KG1 (cell line): ENCODE data around the gene FAM124A.

Experiments used
- DNase-seq: peaks from one replicate; lab custom pipeline; 2025; lab: John Stamatoyannopoulos, UW

The FAM124A gene

GRCh38 chr13:51243227-51243626 is 21.0 kb downstream of the FAM124A start:
- no peak for DNase-seq

GRCh38 chr13:51243832-51244231 is 21.6 kb downstream of the FAM124A start:
- no peak for DNase-seq

- DNase-seq, result no peak
Observed at GRCh38 chr13:51244637-51245405, 22.6 kb downstream of the FAM124A start.

- DNase-seq, result no peak
Observed at GRCh38 chr13:51245583-51245982, 23.4 kb downstream of the FAM124A start.

- DNase-seq, result no peak
Observed at GRCh38 chr13:51246025-51246417, 23.8 kb downstream of the FAM124A start.

- no peak for DNase-seq
Observed at GRCh38 chr13:51246418-51247277, 24.4 kb downstream of the FAM124A start.

- no peak for DNase-seq
Observed at GRCh38 chr13:51249255-51249654, 27.1 kb downstream of the FAM124A start.

GRCh38 chr13:51249770-51250741 is 27.9 kb downstream of the FAM124A start:
- no peak for DNase-seq

- no peak for DNase-seq
Observed at GRCh38 chr13:51251480-51251879, 29.3 kb downstream of the FAM124A start.

- no peak for DNase-seq
Observed at GRCh38 chr13:51252954-51253532, 30.8 kb downstream of the FAM124A start.

- no peak for DNase-seq
Observed at GRCh38 chr13:51255556-51255955, 33.4 kb downstream of the FAM124A start.

- no peak for DNase-seq
Observed at GRCh38 chr13:51257187-51257586, 35.0 kb downstream of the FAM124A start.

GRCh38 chr13:51258612-51259548 is 36.7 kb downstream of the FAM124A start:
- DNase-seq, result no peak

- no peak for DNase-seq
Observed at GRCh38 chr13:51260154-51260553, 38.0 kb downstream of the FAM124A start.

GRCh38 chr13:51261610-51262249 is 39.5 kb downstream of the FAM124A start:
- no peak for DNase-seq

- DNase-seq, result no peak
Observed at GRCh38 chr13:51262501-51263211, 40.5 kb downstream of the FAM124A start.

GRCh38 chr13:51266642-51267041 is 44.4 kb downstream of the FAM124A start:
- no peak for DNase-seq

- no peak for DNase-seq
Observed at GRCh38 chr13:51267622-51268021, 45.4 kb downstream of the FAM124A start.

GRCh38 chr13:51269039-51269438 is 46.8 kb downstream of the FAM124A start:
- DNase-seq, result no peak
